GM19455 (cell line): ENCODE results near the gene OSBPL3.

Experiments used
- ATAC-seq: cut with Tn5 transposase; IDR thresholded peaks from one replicate; pipeline ENCODE4 v1.9.1; 2021; ENCODE audit not compliant: unreplicated experiment

OSBPL3 gene

GRCh38 chr7:24980534-24981170, 674 bp upstream of the OSBPL3 start:
- peak; percentile 14 for ATAC-seq

- peak; percentile 57 for ATAC-seq
Observed at GRCh38 chr7:24979470-24979862, 512 bp downstream of the OSBPL3 start.

GRCh38 chr7:24978843-24979469, 1.0 kb downstream of the OSBPL3 start:
- ATAC-seq, result no peak

GRCh38 chr7:24975644-24976260, 4.2 kb downstream of the OSBPL3 start:
- no peak for ATAC-seq

- no peak for ATAC-seq
Observed at GRCh38 chr7:24975172-24975571, 4.8 kb downstream of the OSBPL3 start.

- ATAC-seq, result no peak
Observed at GRCh38 chr7:24974026-24974832, 5.7 kb downstream of the OSBPL3 start.

- no peak for ATAC-seq
Observed at GRCh38 chr7:24972991-24973390, 7.0 kb downstream of the OSBPL3 start.

- no peak for ATAC-seq
Observed at GRCh38 chr7:24972166-24972477, 7.9 kb downstream of the OSBPL3 start.

GRCh38 chr7:24971333-24972165, 8.4 kb downstream of the OSBPL3 start:
- no peak for ATAC-seq

- ATAC-seq, result no peak
Observed at GRCh38 chr7:24970676-24971075, 9.3 kb downstream of the OSBPL3 start.

- no peak for ATAC-seq
Observed at GRCh38 chr7:24968165-24968564, 11.8 kb downstream of the OSBPL3 start.

- no peak for ATAC-seq
Observed at GRCh38 chr7:24967696-24968095, 12.3 kb downstream of the OSBPL3 start.

GRCh38 chr7:24966802-24967201, 13.2 kb downstream of the OSBPL3 start:
- ATAC-seq, result no peak

- peak; percentile 85 for ATAC-seq
Observed at GRCh38 chr7:24965831-24966708, 13.9 kb downstream of the OSBPL3 start.

- ATAC-seq, result no peak
Observed at GRCh38 chr7:24964191-24964590, 15.8 kb downstream of the OSBPL3 start.

- ATAC-seq, result no peak
Observed at GRCh38 chr7:24963218-24963617, 16.8 kb downstream of the OSBPL3 start.

GRCh38 chr7:24962418-24962962, 17.5 kb downstream of the OSBPL3 start:
- ATAC-seq, result no peak

GRCh38 chr7:24959735-24960485, 20.1 kb downstream of the OSBPL3 start:
- ATAC-seq, result no peak

- no peak for ATAC-seq
Observed at GRCh38 chr7:24958399-24958798, 21.6 kb downstream of the OSBPL3 start.
